NCI-H748 (cell line): ENCODE measurements around the gene TMEM154.

ENCODE experiments used
- DNase-seq: peaks from one replicate; lab custom pipeline; 2025; ENCODE audit not compliant: unreplicated experiment; lab: John Stamatoyannopoulos, UW

The TMEM154 gene

DNA sequence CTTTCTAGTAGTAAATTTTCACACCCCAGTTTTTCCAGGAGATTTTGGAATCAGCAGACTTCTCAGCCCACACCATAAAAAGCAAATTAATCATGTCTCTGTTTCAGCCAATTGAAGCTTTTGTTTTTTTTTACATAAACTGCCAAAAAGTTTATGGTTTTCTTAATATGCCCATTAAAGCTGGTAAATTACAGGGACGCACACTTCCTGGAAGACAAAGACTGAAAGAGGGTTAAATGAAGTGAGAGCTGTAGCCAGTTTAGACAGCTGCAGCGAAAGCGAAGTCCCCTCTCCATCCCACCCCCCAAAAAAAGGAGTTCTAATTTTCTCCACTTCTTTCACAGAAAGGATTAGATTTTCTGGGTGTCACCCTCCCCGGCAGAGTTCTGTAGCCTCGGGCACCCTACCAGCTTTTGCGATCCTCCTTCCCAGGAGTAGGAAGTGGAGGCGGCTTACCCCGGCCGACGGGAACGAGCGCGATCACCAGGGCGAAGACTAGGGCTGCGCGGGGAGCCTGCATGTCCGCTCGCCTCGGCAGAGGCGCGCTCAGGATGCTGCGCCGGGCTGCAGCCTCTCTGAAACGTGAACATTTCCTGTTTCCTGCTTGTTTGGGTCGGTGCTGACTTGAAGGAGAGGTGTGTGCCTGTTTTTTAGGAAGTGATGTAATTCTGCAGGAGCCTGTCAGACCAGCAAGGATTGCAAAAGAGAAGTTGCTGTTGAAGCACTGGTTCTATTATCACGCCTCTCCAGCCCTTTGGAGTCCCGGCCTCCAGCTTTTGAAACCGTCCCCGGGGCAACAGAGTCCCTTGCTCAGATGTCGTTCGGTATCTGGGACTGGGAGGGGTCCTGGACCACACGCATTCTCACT, at the start of gene TMEM154:
Gene TMEM154 (minus strand): TSS at position 584 of the 868 bp plus-strand sequence. CDS start 64 bp downstream, at position 520.
- peak; percentile 67 for DNase-seq

GRCh38 chr4:152729466-152729865, 49.7 kb upstream of the TMEM154 start:
- no peak for DNase-seq

GRCh38 chr4:152728343-152728742, 48.5 kb upstream of the TMEM154 start:
- DNase-seq, result no peak

DNA sequence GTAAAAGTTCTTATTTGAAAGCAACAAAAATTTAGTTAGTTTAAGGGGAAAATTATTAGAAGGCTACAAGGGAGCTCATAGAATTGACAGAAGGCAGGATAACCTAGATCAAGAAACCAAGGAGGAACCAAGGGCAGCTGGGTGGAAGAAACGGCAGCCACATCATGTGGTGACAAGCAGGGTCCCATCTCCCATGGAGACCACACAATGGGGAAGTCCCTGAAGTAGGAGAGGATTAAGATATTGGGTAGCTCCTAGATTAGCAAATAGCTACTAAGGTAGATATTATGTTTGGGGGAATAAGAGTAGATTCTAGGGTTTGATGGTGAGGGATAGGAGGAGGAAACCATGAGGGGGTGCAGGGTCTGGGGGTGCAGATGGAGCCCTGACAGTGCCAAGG, 48.0 kb upstream of the TMEM154 start:
- DNase-seq, result no peak

GRCh38 chr4:152724494-152724893, 44.7 kb upstream of the TMEM154 start:
- no peak for DNase-seq

DNA sequence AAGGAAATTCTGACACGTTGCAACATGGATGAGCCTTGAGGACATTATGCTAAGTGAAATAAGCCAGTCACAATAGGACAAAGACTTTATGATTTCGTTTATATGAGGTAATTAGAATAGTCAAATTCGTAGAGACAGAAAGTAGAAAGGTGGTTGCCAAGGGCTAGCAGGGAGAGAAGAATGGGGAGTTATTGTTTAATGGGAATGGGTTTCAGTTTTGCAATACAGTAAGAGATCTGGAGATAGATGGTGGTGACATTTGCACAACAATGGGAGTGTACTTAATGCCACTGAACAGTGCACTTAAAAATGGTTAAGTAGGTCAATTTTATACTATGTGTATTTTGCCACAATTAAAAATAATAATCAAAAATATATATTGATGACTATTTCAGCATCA, 43.4 kb upstream of the TMEM154 start:
- no peak for DNase-seq

DNA sequence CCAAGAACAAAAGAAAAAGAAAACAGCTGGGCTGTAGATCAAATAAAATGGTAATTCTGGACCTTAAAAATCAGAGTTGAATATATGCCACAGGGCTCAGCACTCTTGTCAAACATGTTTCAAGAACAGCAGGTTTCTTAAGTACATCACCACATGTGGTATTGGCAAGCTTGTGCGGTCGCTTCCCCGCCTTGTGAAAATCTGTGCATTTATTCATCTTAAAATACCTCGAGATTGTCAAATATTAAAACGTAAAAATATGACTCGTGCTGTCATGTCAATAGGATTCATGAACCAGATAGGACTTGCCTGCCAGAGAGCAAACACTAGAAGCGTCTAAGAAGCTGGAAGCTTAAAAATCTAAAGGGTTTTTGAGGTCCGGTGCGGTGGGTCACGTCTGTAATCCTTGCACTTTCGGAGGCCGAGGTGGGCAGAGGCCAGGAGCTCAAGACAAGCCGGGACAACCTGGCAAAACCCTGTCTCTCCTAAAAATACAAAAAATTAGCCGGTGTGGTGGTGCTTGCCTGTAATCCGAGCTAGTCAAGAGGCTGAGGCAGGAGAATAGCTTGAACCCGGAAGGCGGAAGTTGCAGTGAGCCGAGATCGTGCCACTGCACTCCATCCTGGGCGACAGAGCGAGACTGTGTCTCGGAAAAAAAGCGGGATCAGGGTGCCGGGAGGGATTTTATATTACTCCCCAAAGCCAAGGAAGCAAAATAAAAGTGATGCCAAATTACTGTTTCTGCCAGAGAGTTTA, 40.2 kb upstream of the TMEM154 start:
- DNase-seq, result no peak

DNA sequence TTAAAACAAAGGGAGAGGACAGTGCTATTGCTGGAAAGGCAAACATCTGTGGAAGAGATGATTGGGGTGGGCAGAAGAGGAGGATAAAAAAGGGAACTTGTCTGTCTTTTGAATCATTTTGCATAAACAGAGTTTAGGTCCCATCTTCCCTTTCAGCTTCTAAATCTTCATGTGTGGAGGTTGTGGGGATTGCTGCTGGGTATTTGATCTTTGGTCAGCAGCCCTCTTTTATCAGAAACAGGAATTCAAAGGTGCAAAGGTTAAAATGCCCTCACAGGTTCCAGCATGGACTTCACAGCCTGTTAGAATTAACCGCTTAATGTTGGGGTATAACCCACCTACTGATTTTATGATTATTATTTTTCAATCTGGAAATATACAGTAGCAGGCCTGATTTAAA, 39.5 kb upstream of the TMEM154 start:
- DNase-seq, result no peak

GRCh38 chr4:152715076-152715475, 35.3 kb upstream of the TMEM154 start:
- no peak for DNase-seq

DNA sequence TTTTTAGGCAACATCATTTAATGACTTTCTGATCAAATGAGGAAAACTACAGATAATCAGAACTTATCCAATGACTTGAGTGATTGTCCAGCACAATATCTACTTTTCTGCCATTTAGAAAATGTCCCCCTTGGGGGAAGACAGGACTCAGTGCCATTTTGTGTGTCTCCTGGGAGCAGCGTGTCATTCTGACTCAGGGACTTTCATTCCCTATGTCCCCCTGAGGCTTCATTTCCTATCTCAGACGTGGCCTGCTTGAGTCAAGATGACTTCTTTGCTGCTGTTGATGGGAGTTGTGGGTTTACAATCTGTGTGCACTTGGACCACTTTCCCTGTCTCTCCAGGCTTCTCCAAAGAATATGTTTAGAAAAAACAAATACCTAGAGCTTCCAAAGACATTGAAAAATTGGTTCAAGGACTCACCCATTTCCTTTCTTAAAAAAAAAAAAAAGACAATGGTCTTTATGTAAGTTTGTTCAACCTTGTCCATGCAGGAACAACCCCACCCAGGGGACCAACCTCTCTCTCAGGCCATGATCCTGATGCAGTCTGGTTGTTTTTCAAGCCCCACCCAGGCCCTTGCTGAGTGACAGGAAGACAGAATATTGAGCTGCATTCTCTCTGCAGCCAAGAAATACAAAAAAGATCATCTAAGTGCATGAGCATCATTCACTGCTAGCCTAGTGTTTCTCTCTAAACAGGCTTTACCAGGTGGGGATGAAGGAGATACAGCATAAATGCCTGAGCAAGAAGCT, 34.3 kb upstream of the TMEM154 start:
- no peak for DNase-seq

- DNase-seq, result no peak
Measured at GRCh38 chr4:152709675-152710438, 30.1 kb upstream of the TMEM154 start.

DNA sequence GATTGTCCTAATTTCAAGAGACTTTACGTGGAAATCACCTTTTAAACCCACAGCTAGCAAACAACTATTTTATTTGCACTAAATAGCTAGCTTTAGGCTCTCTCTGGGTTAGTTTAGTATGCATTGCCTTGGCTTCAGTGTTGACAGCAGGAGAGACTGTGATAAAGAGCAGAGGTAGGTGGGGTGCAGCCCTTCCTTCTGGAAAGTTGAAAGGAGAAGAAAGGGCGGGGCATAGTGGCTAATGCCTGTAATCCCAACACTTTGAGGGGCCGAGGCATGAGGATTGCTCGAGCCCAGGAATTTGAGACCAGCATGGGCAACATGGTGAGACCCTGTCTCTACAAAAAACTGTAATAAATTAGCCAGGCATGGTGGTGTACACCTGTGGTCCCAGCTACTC, 29.0 kb upstream of the TMEM154 start:
- DNase-seq, result no peak

- DNase-seq, result no peak
Measured at GRCh38 chr4:152708361-152708760, 28.6 kb upstream of the TMEM154 start.

DNA sequence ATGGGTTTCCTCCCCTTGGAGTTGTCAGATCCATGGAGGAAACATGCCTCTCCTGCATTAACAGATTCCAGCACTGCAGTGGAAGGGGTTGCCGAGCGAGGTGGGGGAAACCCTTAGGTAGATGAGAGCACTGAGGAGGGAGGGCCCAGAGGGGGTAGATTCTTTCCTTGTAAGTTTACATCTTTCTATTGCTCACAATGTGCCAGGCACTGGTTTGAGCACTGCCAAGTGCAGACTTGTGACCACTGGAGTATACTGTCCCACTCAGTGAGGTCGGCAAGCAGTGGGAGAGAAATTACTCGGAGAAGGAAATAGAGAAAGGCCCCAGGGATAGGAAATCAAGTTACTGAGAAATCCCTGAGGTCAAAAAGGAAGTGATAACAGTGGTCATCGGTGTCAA, 27.8 kb upstream of the TMEM154 start:
- no peak for DNase-seq

DNA sequence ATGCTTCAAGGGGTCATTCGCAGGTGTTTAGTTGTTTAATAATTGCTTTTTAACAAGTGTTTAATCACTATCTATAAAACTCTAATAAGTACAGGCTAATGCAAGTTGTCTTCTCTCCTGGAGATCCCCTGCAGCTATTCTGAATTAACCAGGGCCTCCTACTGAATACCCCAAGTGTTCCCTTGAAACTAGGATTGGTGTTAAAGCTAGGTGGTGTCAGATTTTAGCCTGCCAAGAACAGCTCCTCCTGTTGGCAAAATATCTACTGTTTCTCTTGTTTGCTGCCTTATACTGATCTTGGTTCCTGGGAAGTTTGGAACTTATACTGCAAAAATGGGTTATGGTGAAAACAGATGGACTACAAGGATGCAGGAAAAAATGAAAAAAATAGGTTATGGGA, 26.1 kb upstream of the TMEM154 start:
- DNase-seq, result no peak

DNA sequence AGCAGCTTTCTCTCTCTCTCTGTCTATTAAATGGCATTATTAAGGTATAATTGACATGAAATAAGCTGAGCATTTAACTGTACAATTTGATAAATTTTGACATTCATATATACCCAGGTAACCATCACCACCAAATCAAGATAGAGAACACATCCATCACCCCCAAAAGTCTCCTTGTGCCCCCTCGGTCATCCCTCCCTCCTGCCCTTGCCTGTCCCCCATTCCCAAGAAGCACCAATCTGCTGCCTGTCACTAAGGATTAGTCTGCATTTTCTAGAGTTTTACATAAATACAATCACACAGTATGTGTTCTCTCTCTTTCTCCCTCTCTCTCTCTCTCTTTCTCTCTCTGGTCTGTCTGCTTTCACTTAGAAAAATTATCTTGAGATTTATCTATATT, 25.0 kb upstream of the TMEM154 start:
- DNase-seq, result no peak

GRCh38 chr4:152700151-152700550, 20.4 kb upstream of the TMEM154 start:
- no peak for DNase-seq

GRCh38 chr4:152699313-152699712, 19.5 kb upstream of the TMEM154 start:
- DNase-seq, result no peak

GRCh38 chr4:152698089-152698499, 18.3 kb upstream of the TMEM154 start:
- DNase-seq, result no peak

- no peak for DNase-seq
Measured at GRCh38 chr4:152697284-152698088, 17.7 kb upstream of the TMEM154 start.
